Measurements from ENCODE around the gene ETV5.

The ETV5 gene

DNA sequence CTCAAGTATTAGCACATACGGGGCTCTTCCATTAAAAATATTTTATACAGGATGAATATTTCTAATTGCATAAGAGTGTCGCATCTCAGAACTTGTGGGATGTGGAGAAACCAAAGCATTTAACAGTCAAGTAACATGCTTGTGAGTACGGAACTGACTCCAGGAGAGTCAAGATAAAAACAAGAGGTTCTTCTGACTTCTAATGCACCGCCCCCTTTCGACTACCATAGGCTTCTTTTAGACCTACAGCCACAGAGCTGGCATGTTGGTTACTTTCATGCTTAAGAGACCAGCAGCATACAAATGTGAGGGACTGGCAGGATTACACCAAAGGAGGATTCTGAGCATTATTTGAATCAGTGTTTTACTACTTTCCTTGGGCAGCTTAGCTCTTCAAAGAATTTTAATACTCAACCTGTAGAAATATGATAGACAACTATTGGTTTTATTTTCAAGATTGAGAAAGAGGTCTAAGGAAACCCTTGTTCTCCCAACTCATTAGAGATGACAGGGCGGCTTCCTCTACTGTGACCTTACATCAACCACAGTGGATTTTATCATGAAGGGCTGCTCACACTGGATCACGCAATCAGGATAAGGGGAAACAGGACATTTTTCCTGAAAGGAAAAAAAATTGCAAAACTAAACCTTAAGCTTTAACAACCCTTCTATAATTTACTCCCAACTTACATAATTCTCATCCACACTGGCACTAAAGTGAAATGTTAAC lies 14.0 kb downstream of the ETV5 start:
- FAIRE-seq, result no peak

DNA sequence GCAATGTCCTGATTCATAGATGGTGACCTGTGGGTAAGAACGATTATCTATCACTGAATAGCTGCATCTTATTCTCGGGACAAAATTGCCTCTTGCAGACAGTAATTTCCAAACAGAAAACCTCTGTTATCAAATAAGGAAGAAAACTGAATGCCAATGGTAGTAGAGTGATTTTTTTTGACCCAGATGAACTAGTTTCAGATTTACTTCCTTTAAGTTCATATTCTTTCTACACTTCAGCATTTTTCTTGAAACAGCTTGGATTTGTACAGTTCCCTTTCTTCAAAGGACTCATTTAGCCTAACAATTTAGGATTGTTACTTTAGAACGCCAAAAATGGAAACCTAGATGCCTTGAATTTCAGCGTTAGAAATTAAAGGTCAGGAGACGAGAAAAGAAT lies 14.6 kb downstream of the ETV5 start:
- FAIRE-seq, result no peak

DNA sequence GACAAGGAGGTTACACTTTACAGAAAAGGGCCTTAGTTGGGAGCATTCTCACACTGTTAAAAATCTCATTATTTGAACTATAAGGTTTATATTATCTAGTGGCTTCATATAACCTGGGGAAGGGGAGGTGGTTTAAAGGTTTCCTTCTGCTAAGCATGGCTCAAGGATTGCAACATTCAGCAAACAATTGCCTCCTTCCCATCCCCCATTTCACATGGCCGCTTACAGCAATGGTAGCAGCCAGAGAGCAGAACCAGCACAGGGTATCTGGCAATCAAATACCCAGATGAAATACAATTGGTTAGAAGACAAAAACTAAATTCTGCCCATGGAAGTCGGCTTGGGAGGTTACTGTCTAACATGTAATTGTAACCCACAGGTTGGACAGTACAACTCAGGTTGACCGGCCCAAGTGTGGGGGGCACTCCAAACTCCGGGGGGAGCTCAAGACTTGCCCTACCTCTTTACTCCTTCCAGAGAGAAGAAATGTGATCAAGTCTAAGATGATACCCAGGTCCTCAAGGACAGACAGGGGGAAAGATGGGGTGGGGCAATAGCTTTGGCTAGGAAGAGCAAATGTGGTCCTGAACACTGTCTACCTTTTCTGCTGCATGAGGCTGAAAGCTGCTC lies 15.5 kb downstream of the ETV5 start:
- FAIRE-seq, result no peak

DNA sequence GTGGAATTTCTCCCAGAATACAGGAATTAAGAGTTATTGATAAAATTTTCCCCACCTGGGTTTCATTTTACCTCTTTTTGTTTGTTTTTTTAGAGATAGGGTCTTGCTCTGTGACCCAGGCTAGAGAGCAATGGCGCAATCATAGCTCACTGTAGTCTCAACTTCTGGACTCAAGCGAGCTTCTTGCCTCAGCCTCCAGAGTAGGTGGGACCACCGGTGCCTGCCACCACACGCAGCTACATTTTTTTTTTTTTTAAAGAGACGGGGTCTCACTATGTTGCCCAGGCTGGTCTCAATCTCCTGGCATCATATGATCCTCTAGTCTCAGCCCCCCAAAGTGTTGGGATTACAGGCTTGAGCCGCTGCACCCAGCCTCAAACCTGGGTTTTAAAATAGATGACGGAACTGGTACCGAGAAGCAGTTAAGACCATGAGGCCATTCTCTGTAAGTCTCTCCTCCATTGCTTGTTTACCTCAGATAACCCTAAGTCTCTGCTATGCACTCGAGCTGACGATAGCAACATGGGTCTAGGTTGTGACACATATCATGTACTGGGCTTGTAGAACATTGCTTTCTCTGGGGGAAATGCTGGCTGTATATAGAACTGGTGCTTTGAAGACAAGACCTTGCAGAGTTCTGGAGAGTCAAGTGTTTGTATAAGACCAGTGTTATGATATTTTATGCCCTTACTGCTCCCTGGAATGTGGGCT lies 16.4 kb downstream of the ETV5 start:
- no peak for FAIRE-seq

DNA sequence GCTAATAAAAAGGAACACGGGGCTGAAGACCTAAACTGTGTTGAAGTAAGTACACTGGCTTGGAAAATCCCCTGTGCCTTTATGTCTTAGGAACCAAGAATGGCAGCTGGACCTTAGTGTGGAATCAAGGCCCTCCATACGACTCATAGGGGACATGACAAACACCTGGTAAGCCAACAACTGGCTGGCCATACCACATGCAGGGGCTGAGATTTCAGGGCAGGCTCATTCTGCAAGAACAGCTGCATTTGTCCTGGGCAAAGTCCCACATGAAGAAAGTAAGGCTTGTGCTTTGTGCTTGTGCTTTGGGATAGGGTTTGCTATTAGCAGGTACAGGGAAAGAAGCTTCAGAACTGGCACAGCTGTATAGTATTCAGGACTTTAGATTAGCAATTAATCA lies 18.0 kb downstream of the ETV5 start:
- FAIRE-seq, result no peak

DNA sequence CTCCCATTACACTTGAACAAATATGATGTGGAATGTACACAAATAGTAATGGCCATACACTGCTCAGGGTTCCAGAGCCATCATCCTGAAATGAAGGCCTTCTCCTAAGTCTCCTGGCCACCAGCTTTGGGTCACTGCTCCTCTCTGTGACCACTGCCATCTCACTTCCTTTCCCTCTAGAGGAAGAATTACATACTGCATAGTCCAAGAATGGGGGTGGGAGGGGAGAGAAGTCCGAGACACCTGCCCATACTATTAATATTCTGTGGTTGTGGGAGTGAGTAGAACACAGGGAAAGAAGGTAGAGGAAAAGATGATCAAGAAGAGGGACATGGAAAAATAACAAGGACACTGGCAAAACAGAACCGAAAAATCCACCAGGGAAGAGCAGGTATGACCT lies 20.6 kb downstream of the ETV5 start:
- FAIRE-seq, result no peak

GRCh38 chr3:186084264-186084663 lies 24.6 kb downstream of the ETV5 start:
- FAIRE-seq, result no peak

DNA sequence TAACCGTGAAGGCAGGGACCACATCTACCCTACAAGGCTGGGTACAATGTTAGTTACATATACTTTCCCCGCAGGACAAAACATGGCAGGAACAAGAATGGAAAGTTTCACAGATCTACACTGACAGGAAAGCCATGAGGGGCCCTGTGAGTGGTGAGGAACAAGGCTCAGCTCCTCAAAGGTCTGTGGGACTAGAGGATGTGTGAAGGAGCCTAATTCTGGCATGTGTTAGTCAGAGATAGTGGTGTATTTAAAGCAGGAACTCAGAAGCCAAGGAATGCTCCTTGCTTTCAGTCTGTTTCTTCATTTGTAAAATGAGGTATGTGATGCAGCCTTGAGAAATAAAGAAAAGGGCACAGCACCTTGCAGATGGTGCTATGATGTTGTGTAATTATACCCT lies 25.1 kb downstream of the ETV5 start:
- FAIRE-seq, result no peak

DNA sequence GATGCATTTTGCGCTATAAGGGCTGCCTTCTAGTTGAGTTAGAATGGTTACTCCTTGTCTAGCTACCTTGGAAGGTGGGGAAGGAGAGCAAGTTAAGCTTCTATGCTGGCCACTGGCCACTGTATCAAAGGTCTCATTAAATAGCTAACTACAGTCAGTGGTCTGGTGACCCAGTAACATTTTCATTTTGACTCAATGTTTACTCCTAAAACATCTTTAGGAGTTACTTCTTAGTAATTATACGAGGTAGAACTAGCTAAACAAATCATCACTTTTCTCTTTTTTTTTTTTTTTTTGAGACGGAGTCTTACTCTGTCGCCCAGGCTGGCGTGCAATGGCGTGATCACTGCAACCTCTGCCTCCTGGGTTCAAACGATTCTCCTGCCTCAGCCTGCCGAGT lies 26.7 kb downstream of the ETV5 start:
- no peak for FAIRE-seq

DNA sequence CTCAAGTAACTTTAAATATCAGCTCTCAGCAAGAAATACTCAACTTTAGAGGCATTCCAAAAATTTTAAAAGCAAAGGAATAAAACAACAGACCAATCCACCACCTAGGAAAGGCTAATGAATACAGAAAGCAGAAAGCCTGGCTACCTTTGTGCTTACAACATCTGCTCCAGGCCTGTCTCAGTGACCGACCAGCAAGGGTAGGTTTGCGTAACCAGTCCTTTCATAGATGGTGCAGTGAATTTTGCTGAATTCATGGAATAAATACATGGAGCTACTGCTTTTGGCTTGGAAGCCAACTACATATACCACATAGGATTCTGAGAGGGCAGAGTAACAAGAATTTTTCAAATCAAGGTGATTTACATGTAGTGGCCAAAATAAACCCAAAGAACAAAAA lies 27.2 kb downstream of the ETV5 start:
- FAIRE-seq, result no peak

- no peak for FAIRE-seq
Observed at GRCh38 chr3:186080849-186081438, 27.9 kb downstream of the ETV5 start.

- no peak for FAIRE-seq
Observed at GRCh38 chr3:186079925-186080324, 29.0 kb downstream of the ETV5 start.

- FAIRE-seq, result no peak
Observed at GRCh38 chr3:186077466-186077865, 31.4 kb downstream of the ETV5 start.

- FAIRE-seq, result no peak
Observed at GRCh38 chr3:186075931-186076567, 32.8 kb downstream of the ETV5 start.

DNA sequence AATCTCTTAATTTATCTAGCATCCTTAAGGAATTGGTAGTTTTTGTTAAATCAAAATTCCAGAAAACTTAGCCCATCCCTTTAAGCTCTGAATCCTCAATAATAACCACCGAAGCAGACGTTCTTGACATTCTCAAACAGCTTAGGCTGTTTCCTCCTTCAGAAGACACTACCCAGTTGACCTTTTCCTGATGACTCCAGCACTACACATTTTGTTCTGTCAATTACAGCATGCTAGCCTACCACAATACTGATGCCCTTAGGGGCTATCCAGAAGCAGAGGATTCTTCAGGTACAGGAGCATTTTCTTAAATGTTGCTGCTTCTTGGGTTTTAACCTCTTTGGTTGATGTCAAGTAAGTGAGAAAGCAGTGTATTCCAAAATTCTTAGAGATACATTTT lies 33.4 kb downstream of the ETV5 start:
- FAIRE-seq, result no peak

GRCh38 chr3:186073641-186074040 lies 35.2 kb downstream of the ETV5 start:
- FAIRE-seq, result no peak

- FAIRE-seq, result no peak
Observed at GRCh38 chr3:186070996-186071395, 37.9 kb downstream of the ETV5 start.

GRCh38 chr3:186070550-186070949 lies 38.3 kb downstream of the ETV5 start:
- no peak for FAIRE-seq

- no peak for FAIRE-seq
Observed at GRCh38 chr3:186070133-186070532, 38.8 kb downstream of the ETV5 start.

- FAIRE-seq, result no peak
Observed at GRCh38 chr3:186069199-186069598, 39.7 kb downstream of the ETV5 start.

DNA sequence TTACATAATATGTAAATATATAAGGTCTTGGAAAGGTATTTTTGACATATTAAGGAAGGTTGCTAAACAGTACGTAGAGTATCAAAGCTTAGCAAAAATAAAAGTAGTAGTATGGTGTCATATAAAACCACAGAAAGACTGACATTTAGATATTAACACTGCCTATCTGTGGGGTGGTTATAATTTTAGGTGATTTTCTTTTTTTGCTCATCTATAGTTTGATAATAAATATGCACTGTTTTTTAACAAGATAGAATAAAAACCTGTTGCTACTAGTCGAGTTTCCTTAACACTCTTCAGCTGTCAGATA lies 40.7 kb downstream of the ETV5 start:
- no peak for FAIRE-seq

DNA sequence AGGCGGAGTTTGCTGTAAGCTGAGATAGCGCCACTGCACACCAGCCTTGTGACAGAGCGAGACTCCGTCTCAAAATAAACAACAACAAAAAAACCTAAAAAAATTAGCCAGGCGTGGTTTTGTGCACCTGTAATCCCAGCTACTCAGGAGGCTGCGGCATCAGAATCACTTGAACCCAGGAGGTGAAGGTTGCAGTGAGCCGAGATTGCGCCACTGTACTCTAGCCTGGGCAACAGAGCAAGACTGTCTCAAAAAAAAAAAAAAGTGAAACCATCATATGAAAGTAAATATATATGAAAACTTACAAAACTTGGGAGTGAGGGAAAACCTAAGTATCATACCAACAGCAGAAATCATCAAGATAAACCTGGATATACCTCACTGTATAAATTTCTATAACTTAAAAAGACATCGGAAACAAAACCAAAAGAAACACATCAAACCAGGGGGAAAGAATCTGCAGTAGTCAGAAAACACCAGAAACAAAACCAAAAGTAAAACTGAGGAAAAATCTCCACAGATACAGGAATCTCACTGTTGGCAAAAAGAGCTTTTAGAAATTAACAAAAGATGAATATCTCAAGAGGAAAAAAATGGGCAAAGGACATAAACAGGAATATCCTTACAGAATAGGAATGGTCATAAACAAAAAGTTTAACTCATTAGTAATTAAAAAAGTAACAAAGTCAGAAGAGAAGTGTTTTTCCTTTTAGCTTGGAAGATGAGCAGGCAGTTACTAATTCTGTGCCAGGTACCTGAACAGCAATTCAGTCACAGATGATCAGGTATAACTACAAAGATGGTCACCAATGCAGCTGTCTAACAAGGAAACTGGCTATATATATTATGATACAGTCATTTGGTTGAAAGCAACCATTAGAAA lies 41.3 kb downstream of the ETV5 start:
- no peak for FAIRE-seq

Measured in colon (tissue), 2 donors.